ENCODE data around the gene SIRT7.

GRCh38 chr17:81939218-81939617 is 21.2 kb upstream of the SIRT7 start:
- TF ChIP-seq CTCF (conservative IDR thresholded peaks at IDR 0.05 in 1 of 2, IDR thresholded peaks at IDR 0.05 in 1 of 2; ENCODE audit: extremely low read depth in 1 of 2, insufficient read depth in 1 of 2, low read depth in 1 of 2, low read length in 2 of 2) (no peak), EZH2 (IDR thresholded peaks at IDR 0.05; ENCODE audit: borderline replicate concordance, low read length) (no peak)

Measured in mammary epithelial cell (primary cell).